ENCODE measurements around the gene CELF3.

GRCh38 chr1:151763990-151764389 is 47.4 kb upstream of the CELF3 start:
- TF ChIP-seq CTCF (IDR thresholded peaks at IDR 0.05) (no peak), POLR2A (IDR thresholded peaks at IDR 0.05) (no peak), EP300 (IDR thresholded peaks at IDR 0.05) (no peak), POLR2AphosphoS5 (IDR thresholded peaks at IDR 0.05) (no peak)

Data from suprapubic skin (tissue), 4 donors.